B cell (primary cell): ENCODE results near the gene NMT1.

Experiments used
- CTCF ChIP-seq: fragments of 200-600 bp; IDR thresholded peaks from one replicate; pipeline ENCODE4 v1.8.0; 2022; ENCODE audit warnings: antibody characterized with exemption, mild to moderate bottlenecking
- EZH2 ChIP-seq: IDR thresholded peaks from 2 replicates; pipeline ENCODE4 v1.6.1; 2012; ENCODE audit warnings: borderline replicate concordance, low read depth, mild to moderate bottlenecking, moderate library complexity, low read length; ENCODE audit not compliant: insufficient read depth, poor library complexity, severe bottlenecking

GRCh38 chr17:45048795-45049563, 12.1 kb upstream of the NMT1 start:
- TF ChIP-seq CTCF (no peak), EZH2 (no peak)
